Mesothelial cell of epicardium (in vitro differentiated cells): ENCODE data around the gene SLC9A8. TPM values are rescaled to one million over a fixed set of nuclear protein-coding genes. Genes with fewer than 3 reads are reported as not detected.

Experiments
- DNase-seq, 2 experiments: peaks; one replicate each; pipeline ENCODE4 v3.0.0; 2021; ENCODE audit warnings: low spot score in 2 of 2; ENCODE audit not compliant: unreplicated experiment in 2 of 2
- H3K27ac Mint-ChIP-seq: 2 replicates; pipeline ENCODE4 v1.8.0; 2021; ENCODE audit warnings: mixed read lengths
- H3K27me3 Mint-ChIP-seq: 2 replicates; pipeline ENCODE4 v1.8.0; 2021; ENCODE audit warnings: low read depth, mixed read lengths
- H3K36me3 Mint-ChIP-seq: 2 replicates; pipeline ENCODE4 v1.8.0; 2021; ENCODE audit warnings: mixed read lengths
- H3K4me1 Mint-ChIP-seq: 2 replicates; pipeline ENCODE4 v1.8.0; 2021; ENCODE audit warnings: mixed read lengths
- H3K4me3 Mint-ChIP-seq: 2 replicates; pipeline ENCODE4 v1.8.0; 2021; ENCODE audit warnings: mild to moderate bottlenecking, moderate library complexity, mixed read lengths
- H3K9me3 Mint-ChIP-seq: 2 replicates; pipeline ENCODE4 v1.8.0; 2021; ENCODE audit warnings: mixed read lengths
- CTCF ChIP-seq: fragments of 200-600 bp; sonication (generic); IDR thresholded peaks from one replicate; pipeline ENCODE4 v1.5.0; 2021; ENCODE audit warnings: antibody characterized with exemption; ENCODE audit not compliant: unreplicated experiment
- total RNA-seq: library from RNA; stranded (reverse); gene quantifications from 3 replicates; pipeline ENCODE4 v1.2.1, GENCODE V29; 2021

SLC9A8 gene
- total RNA-seq, 1 donor from 2014 or later: 11.9 TPM

- Mint-ChIP-seq H3K27me3 (no peaks in the 10 kb centered on the region), H3K27ac (no peak overlapping the region), H3K9me3 (no peaks in the 10 kb centered on the region), H3K4me1 (peaks cover 15% of the 10 kb centered on the region), H3K36me3 (peaks cover 15% of the 10 kb centered on the region), H3K4me3 (no peak overlapping the region)
- no peak for TF ChIP-seq CTCF
- no peak for DNase-seq
These were observed 52.9 kb downstream of the SLC9A8 start for GRCh38 chr20:49865559-49865958.

DNA sequence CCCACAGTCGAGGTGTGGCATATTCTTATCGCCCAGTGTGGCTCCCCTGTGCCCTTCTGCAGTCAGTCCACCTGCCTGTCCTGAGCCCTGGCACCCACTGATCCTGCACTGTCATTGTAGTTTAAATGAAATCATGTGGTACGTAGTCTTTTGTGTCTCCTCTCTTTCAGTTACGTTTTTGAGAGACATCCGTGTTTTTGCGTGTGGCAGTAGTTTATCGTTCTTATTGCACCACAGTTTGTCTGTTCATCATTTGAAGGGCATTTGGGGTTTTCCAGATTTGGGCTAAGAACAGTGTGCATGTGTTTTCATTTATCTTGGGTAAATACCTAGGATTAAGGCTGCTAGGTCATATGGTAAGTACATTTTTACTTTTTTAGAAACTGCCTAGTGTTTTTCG, 53.4 kb downstream of the SLC9A8 start:
- DNase-seq: no peak
- peak overlapping the region; percentile 65 for H3K27ac Mint-ChIP-seq
- no peaks in the 10 kb centered on the region for H3K27me3 Mint-ChIP-seq

DNA sequence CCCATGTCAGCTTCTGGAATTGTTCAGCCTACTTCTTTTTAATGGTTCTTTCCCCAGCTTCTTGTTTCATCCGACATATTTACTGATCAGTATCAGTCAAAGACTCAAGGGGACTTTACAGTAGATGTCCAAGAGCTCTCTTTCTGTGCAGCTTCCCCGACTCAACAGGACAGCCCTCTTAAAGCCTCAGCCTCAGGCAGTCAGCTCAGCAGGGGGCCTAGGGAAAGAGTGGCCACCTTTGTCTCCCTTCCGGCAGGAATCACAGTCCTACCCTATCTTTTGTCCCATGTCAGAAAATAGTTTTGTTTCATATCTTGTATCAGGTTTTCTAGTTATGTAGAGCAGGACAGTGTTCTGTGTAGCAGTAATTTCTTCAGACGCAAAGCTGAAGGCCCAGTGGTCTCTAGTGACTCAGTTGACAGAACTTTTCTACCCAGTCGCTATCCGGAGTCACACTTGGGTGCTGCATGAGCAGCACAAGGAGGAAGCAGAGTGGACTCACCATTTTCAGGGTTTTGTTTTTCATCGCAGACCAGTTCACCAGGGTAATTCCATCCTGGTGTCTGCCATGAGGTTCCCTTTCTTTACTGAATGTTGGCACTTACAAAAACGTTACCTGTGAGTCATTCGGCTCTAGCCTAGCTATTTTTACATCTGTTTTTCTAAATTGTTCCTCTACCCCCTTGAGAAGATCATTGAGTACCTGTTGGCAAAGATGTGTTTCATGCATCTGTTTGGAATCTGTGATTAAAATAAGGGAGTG, 55.0 kb downstream of the SLC9A8 start:
- peaks cover 15% of the 10 kb centered on the region for H3K36me3 Mint-ChIP-seq
- no peaks in the 10 kb centered on the region for H3K27me3 Mint-ChIP-seq
- no peak for TF ChIP-seq CTCF
- no peak overlapping the region for H3K27ac Mint-ChIP-seq
- H3K4me3 Mint-ChIP-seq: no peak overlapping the region
- H3K4me1 Mint-ChIP-seq: peaks cover 15% of the 10 kb centered on the region
- DNase-seq: no peak
- H3K9me3 Mint-ChIP-seq: no peaks in the 10 kb centered on the region

More for the DNA sequence above, 53.4 kb downstream of the SLC9A8 start:
- H3K4me3 Mint-ChIP-seq: no peak overlapping the region
- H3K36me3 Mint-ChIP-seq: peaks cover 15% of the 10 kb centered on the region
- H3K4me1 Mint-ChIP-seq: peaks cover 15% of the 10 kb centered on the region
- H3K9me3 Mint-ChIP-seq: no peaks in the 10 kb centered on the region
- no peak for TF ChIP-seq CTCF

DNA sequence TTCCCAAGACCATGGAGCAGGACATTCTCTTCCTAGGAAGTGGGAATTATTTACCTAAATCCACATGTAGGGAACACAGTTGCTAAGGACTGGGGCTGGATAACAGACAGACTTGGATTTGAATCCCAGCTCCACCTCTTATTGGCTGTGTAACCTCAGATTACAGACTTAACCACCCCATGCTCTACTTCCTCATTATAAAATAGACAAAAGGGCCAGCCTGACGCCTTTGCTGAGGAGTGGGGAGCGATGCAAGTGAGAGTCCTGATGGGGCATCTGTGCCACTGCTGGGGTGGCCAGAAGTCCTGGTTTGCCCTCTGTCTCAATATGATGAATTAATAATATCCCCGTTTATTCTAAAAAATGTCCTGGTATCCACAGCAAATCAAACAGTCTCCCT, 55.9 kb downstream of the SLC9A8 start:
- peaks cover 15% of the 10 kb centered on the region for H3K4me1 Mint-ChIP-seq
- no peaks in the 10 kb centered on the region for H3K27me3 Mint-ChIP-seq
- H3K4me3 Mint-ChIP-seq: no peak overlapping the region

GRCh38 chr20:49868964-49869363, 56.3 kb downstream of the SLC9A8 start:
- Mint-ChIP-seq H3K4me1 (peaks cover 15% of the 10 kb centered on the region), H3K27me3 (no peaks in the 10 kb centered on the region), H3K27ac (no peak overlapping the region), H3K36me3 (peaks cover 15% of the 10 kb centered on the region), H3K4me3 (no peak overlapping the region), H3K9me3 (no peaks in the 10 kb centered on the region)
- TF ChIP-seq CTCF: no peak
- no peak for DNase-seq

More for the DNA sequence above, 55.9 kb downstream of the SLC9A8 start:
- TF ChIP-seq CTCF: no peak
- no peak for DNase-seq
- H3K36me3 Mint-ChIP-seq: peaks cover 15% of the 10 kb centered on the region
- H3K27ac Mint-ChIP-seq: no peak overlapping the region
- H3K9me3 Mint-ChIP-seq: no peaks in the 10 kb centered on the region
